Keratinocyte (primary cell): Measurements from ENCODE around the gene NLGN4X. TPM values are rescaled to one million over a fixed set of nuclear protein-coding genes. Genes with fewer than 3 reads are reported as not detected.

Experiments
- DNase-seq: peaks from one replicate; pipeline ENCODE4 v3.0.0-alpha.2; 2011; ENCODE audit warnings: low read depth, missing footprints, low spot score
- FAIRE-seq: peaks from 2 replicates; lab custom pipeline; 2011; peaks lifted over from hg19 to GRCh38; lab: Jason Lieb, UNC
- H2AFZ ChIP-seq: 2 replicates; pipeline ENCODE4 v1.6.0; 2012; ENCODE audit warnings: low read length, control low read depth, inconsistent platforms; ENCODE audit not compliant: control insufficient read depth
- H3K27ac ChIP-seq: 2 replicates; pipeline ENCODE4 v1.5.1; 2011; ENCODE audit warnings: low read length; ENCODE audit not compliant: control insufficient read depth, insufficient read depth
- H3K27me3 ChIP-seq: 3 replicates; pipeline ENCODE4 v1.6.0; 2011; ENCODE audit warnings: low read length; ENCODE audit not compliant: control insufficient read depth, insufficient read depth; ENCODE audit errors: extremely low read depth
- H3K36me3 ChIP-seq, 2 experiments: 2 replicates in 1 of 2; 3 replicates in 1 of 2; pipeline ENCODE4 v1.5.1; 2011; ENCODE audit warnings: low read length in 2 of 2, mild to moderate bottlenecking in 1 of 2; ENCODE audit not compliant: control insufficient read depth in 2 of 2, insufficient read depth in 2 of 2; ENCODE audit errors: extremely low read depth in 1 of 2
- H3K4me1 ChIP-seq: 3 replicates; pipeline ENCODE4 v1.5.1; 2011; ENCODE audit warnings: low read length; ENCODE audit not compliant: control insufficient read depth, insufficient read depth; ENCODE audit errors: extremely low read depth
- H3K4me2 ChIP-seq: 3 replicates; pipeline ENCODE4 v1.6.0; 2011; ENCODE audit warnings: low read depth, low read length; ENCODE audit not compliant: control insufficient read depth, insufficient read depth; ENCODE audit errors: extremely low read depth
- H3K4me3 ChIP-seq, 3 experiments: fragments of 200-600 bp in 1 of 3; sonication (generic) in 1 of 3; 2 replicates in 2 of 3; 3 replicates in 1 of 3; pipeline ENCODE4 v1.5.1; 2011 to 2016; ENCODE audit warnings: low read length in 3 of 3, mild to moderate bottlenecking in 3 of 3, control low read depth in 2 of 3, inconsistent platforms in 1 of 3, low read depth in 1 of 3, mixed read lengths in 1 of 3, mixed run types in 1 of 3, moderate library complexity in 1 of 3; ENCODE audit not compliant: control insufficient read depth in 2 of 3, insufficient read depth in 2 of 3; ENCODE audit errors: extremely low read depth in 1 of 3
- H3K79me2 ChIP-seq: 2 replicates; pipeline ENCODE4 v1.6.0; 2012; ENCODE audit warnings: low read length; ENCODE audit not compliant: control insufficient read depth, insufficient read depth
- H3K9ac ChIP-seq: 3 replicates; pipeline ENCODE4 v1.6.0; 2011; ENCODE audit warnings: low read length; ENCODE audit not compliant: control insufficient read depth, insufficient read depth; ENCODE audit errors: extremely low read depth
- H3K9me1 ChIP-seq: 3 replicates; pipeline ENCODE4 v1.6.0; 2011; ENCODE audit warnings: low read length; ENCODE audit not compliant: control insufficient read depth, insufficient read depth; ENCODE audit errors: extremely low read depth
- H3K9me3 ChIP-seq: 2 replicates; pipeline ENCODE4 v1.5.1; 2012; ENCODE audit warnings: low read depth, low read length; ENCODE audit not compliant: control insufficient read depth
- H4K20me1 ChIP-seq: 3 replicates; pipeline ENCODE4 v1.6.0; 2011; ENCODE audit warnings: low read length; ENCODE audit not compliant: control insufficient read depth, insufficient read depth; ENCODE audit errors: extremely low read depth
- CTCF ChIP-seq, 3 experiments: IDR thresholded peaks in 1 of 3; conservative IDR thresholded peaks in 1 of 3; optimal IDR thresholded peaks in 1 of 3; 2 replicates in 2 of 3; 3 replicates in 1 of 3; pipeline versions ENCODE3 to v1.5.1; 2011; ENCODE audit warnings: low read length in 3 of 3, mild to moderate bottlenecking in 3 of 3, moderate library complexity in 2 of 3, control low read depth in 1 of 3, inconsistent platforms in 1 of 3; ENCODE audit not compliant: insufficient read depth in 2 of 3; ENCODE audit errors: extremely low read depth in 1 of 3
- EZH2 ChIP-seq: IDR thresholded peaks from one replicate; pipeline ENCODE4 v1.6.1; 2012; ENCODE audit warnings: inconsistent platforms, mild to moderate bottlenecking, low read length, moderate library complexity
- dilution Hi-C: fragments of 300-500 bp; cut with MboI; formaldehyde crosslinking; loops from one replicate; pipeline ENCODE4 v1.7.0; 2020; ENCODE audit warnings: low sequenced_read_pairs; ENCODE audit not compliant: extremely low pct_ligation_motif_present
- polyA plus RNA-seq, 5 experiments: library from polyadenylated mRNA; depleted of rRNA in 3 of 5; stranded (reverse) in 3 of 5; stranded (forward) in 1 of 5; unstranded in 1 of 5; fragments of >200 nt; gene quantifications; 1 replicate in 1 of 5; 2 replicates in 3 of 5; 3 replicates in 1 of 5; pipeline versions ENCODE4 v1.2.1 to v1.2.3, GENCODE V29; 2011 to 2012; ENCODE audit warnings: missing spikeins in 2 of 5, low read depth in 1 of 5, low replicate concordance in 1 of 5

Gene NLGN4X
- polyA plus RNA-seq, 1 donor (not counting 4 experiments of a cell fraction or from before 2014, with no cell fraction given): 2.0 TPM

- Histone ChIP-seq H3K4me3 (no peak overlapping the region), H3K9me3 (no peaks in the 10 kb centered on the region), H3K4me1 (no peaks in the 10 kb centered on the region), H4K20me1 (no peaks in the 10 kb centered on the region), H3K79me2 (no peaks in the 10 kb centered on the region), H2AFZ (no peak overlapping the region), H3K27me3 (no peaks in the 10 kb centered on the region), H3K27ac (no peak overlapping the region), H3K4me2 (no peak overlapping the region), H3K9ac (no peak overlapping the region), H3K36me3 (no peaks in the 10 kb centered on the region), H3K9me1 (no peaks in the 10 kb centered on the region)
- dilution Hi-C loops: no loop called here
- no peak for DNase-seq
- no peak for TF ChIP-seq EZH2
- TF ChIP-seq CTCF (optimal IDR thresholded peaks at IDR 0.05 in 1 of 3, IDR thresholded peaks at IDR 0.05 in 1 of 3, conservative IDR thresholded peaks at IDR 0.05 in 1 of 3; ENCODE audit: extremely low read depth in 1 of 3, insufficient read depth in 2 of 3, low read length in 3 of 3): no peak
- no peak for FAIRE-seq
Measured at GRCh38 chrX:6129195-6129594, 99.5 kb downstream of the NLGN4X start.

GRCh38 chrX:6120329-6120728, 108.3 kb downstream of the NLGN4X start:
- Histone ChIP-seq H3K79me2 (no peaks in the 10 kb centered on the region), H3K4me1 (no peaks in the 10 kb centered on the region), H3K9me3 (no peaks in the 10 kb centered on the region), H3K36me3 (no peaks in the 10 kb centered on the region), H3K27ac (no peak overlapping the region), H3K9ac (no peak overlapping the region), H3K27me3 (no peaks in the 10 kb centered on the region), H3K4me3 (no peak overlapping the region), H3K4me2 (no peak overlapping the region), H3K9me1 (no peaks in the 10 kb centered on the region), H2AFZ (no peak overlapping the region), H4K20me1 (no peaks in the 10 kb centered on the region)
- no peak for TF ChIP-seq CTCF (optimal IDR thresholded peaks at IDR 0.05 in 1 of 3, IDR thresholded peaks at IDR 0.05 in 1 of 3, conservative IDR thresholded peaks at IDR 0.05 in 1 of 3; ENCODE audit: extremely low read depth in 1 of 3, insufficient read depth in 2 of 3, low read length in 3 of 3)
- FAIRE-seq (no peak), DNase-seq (no peak)
- dilution Hi-C loops: no loop called here
